NK-92 (cell line): ENCODE data around the gene TAPBP.
"Not testable (repeated sequence)": the region's sequence is repeated elsewhere in the genome, so short reads cannot be mapped to it uniquely, and the experiment has no call there.

Experiments used
- DNase-seq: peaks from one replicate; lab custom pipeline; 2025; ENCODE audit not compliant: unreplicated experiment; lab: John Stamatoyannopoulos, UW

TAPBP gene

DNA sequence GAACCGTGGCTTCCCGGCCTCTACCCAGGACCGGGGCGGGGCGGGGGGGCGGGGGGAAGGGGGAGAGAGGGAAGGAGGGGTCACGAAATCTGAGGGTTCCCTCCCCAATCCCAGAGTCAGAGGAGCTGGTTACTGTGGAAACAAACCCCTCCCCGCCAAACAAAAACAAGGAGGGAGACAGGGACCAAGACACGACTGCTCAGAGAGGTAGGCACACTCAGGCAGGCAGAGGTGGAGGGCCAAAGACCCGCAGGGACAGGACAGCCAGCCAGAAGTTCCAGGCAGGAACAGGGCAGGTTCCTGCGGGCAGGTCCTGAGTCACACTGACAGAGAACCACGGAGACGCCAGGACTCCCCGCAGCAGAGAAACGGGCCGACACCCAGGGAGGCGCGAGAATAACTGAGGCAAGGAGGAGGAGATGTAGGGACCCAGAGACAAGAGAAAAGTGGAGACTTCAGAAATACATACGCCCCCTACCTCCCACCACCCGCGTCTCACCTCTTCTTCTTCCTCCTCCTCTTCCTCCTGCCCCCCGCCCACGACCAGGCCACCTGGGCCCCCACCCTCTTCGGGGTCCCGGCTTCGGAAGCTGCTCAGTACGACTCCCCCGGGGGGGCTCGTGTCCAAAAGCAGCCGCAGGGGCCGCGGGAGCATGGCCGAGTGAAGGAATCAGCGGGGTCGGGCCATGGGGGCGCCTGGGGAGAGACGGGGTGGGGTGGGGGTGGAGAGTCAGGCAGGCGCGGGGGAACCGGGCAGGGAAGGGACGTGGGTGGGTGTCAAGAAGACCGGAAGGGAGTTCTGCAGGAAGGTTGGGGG lies 15.7 kb downstream of the TAPBP start:
- DNase-seq: no peak

- no peak for DNase-seq
These were observed 16.4 kb downstream of the TAPBP start for GRCh38 chr6:33297406-33297955.

DNA sequence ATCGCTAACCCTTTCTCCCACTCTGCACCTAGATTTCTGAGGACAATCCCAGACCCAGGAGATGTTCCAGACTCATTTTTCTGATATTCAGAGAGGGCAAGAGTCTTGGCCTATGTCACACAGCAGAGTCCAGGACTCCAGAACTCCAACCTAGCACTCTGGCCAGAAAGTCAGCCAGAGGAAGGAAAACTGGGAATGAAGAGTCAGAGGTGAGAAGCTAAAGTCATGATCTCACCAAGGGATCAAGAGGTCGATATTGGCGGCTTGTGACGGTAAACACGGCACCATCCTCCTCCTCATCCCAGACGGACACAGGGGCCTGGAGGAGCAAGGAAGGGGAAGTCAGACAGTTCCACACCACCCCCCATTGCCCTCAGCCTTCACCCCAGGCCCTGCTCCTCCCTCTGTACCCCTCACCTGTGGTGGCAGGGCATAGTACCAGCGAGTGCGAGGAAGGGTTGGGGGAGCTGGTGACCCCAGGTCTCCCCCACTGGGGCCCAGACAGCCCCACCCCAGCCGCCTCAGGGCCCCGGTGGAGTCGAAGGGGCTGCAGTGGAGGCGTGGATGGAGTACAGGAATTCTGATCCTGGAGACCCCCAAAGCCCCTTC lies 17.0 kb downstream of the TAPBP start:
- DNase-seq: no peak

DNA sequence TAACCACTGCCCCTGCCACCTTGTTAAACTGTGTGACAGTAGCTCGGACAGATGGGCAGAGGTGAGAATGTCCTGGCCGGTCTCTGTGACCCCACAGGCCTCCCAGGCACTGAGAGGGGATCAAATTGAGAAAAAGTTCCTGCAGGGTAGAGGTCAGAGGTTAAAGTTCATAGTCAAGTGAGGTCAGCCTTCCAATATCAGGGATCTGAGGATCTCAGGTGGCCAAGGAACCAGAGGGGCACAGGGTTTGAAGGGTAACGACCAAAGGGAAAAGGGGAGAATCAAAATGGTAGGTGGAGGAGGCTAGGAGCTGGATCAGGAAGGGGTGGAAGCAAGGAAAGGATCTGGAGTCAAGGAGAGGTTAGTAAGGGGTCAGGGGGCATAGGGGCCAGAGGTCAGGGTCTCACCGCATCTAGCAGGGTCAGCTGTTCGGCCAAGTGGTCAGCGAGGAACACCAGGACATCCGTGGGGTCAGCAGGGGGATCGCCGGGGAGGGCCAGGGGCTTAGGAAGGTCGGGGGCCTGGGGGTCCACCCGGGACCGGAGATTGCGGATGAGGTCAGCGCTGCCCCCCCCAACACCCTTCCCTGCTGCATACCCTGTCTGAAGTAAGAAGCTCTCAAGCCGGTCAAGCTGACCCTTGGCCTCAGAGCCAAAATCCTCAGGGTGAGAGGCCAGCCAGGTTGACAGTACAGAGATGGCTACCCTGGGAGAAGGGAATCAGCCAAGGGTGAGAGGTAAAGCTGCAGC lies 18.1 kb downstream of the TAPBP start:
- no peak for DNase-seq

DNA sequence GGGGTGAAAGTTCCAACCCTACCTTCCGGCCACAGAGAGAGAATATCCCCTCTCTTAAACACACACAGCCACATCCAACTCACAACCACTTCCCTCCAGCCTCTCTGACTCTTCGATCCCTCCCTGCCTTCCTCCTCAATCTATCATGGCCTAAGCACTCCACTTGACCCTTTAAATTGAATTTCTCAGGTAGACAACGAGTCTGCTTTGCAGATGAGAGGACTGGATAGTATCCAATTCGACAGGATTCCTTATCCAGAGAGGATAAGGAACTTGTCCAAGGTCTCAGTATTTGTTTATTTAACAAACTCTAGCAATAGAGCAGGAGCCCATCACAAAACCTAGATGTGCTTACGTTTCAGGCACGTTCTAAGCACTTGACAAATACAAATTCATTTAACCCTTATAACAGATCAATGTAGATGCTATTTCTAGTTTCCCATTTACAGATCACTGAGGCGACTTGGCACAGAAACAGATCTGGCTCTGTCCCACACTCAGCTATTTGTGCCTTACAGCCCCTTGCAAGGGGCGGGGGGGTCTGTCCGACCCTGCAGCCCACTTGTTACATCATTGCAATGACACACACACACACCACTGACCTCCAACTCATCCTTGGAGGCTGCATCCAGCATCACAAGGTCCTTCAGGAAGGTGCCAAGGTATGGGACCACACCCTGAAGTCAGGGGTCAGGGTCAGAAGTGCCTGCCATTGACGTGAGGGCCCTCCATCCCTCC lies 19.6 kb downstream of the TAPBP start:
- DNase-seq: no peak

- no peak for DNase-seq
These were observed 20.7 kb downstream of the TAPBP start for GRCh38 chr6:33292996-33293682.

DNA sequence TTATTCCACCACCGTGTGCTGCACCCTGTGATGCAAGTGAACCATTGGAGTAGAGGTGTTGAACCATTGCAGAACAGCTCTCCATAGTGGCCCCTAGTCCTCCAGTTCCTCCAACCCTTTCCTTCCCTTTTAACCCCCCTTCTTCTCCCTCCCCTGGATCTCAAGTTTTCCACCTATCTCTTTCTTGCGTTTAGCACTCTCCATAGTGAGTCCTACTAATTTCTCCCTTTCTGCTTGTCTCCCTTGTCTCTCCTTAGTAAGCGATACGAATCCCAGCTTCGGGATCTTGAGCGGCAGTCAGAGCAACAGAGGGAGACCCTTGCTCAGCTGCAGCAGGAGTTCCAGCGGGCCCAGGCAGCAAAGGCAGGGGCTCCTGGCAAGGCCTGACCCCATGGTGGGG lies 23.4 kb downstream of the TAPBP start:
- DNase-seq: no peak

- no peak for DNase-seq
These were observed 24.0 kb downstream of the TAPBP start for GRCh38 chr6:33289784-33290315.

GRCh38 chr6:33288921-33289783 lies 24.7 kb downstream of the TAPBP start, which contains the start of the genes PFDN6 and WDR46:
Gene PFDN6, plus strand, starts transcription at chr6:33289601. Its CDS starts 256 bp downstream, at chr6:33289857.
Gene WDR46, minus strand, starts transcription at chr6:33289239. Its CDS starts 69 bp downstream, at chr6:33289170.
- no peak for DNase-seq

DNA sequence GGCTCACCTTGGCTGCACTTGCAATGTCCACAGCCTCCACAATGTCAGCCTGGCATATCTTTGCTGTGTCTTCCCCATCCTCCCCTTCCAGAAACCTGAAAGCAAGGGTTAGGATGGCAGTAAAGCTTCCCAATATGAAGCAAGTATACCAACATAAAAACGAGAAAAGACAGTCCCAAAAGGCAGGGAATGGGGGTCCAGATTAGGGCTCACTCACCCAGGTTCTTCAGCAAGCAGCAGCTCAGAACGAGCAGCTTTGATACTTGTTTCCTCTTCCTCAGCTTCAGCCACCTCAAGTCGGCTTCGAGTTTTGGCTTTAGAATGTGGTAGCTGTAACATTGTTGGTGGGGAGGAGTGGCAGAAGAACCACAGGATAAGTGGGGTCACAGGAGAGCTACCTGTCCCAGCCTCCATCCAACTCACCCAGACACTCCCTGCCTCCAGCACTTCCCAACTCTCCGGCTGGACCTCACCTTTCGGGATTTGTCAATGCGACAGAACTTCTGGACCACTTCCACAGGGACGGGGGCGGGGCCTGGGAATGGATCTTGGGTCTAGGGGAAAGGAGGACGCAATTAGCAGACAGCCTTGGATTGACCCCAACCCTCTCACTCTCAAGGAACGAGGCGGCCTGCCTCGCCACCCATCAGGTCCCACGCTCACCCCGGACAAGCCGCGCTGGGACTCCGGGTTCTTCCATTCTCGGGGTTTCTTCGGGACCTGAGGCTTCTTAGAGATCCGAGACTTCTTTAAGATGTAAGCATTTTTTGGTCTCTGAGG lies 25.5 kb downstream of the TAPBP start:
- no peak for DNase-seq

DNA sequence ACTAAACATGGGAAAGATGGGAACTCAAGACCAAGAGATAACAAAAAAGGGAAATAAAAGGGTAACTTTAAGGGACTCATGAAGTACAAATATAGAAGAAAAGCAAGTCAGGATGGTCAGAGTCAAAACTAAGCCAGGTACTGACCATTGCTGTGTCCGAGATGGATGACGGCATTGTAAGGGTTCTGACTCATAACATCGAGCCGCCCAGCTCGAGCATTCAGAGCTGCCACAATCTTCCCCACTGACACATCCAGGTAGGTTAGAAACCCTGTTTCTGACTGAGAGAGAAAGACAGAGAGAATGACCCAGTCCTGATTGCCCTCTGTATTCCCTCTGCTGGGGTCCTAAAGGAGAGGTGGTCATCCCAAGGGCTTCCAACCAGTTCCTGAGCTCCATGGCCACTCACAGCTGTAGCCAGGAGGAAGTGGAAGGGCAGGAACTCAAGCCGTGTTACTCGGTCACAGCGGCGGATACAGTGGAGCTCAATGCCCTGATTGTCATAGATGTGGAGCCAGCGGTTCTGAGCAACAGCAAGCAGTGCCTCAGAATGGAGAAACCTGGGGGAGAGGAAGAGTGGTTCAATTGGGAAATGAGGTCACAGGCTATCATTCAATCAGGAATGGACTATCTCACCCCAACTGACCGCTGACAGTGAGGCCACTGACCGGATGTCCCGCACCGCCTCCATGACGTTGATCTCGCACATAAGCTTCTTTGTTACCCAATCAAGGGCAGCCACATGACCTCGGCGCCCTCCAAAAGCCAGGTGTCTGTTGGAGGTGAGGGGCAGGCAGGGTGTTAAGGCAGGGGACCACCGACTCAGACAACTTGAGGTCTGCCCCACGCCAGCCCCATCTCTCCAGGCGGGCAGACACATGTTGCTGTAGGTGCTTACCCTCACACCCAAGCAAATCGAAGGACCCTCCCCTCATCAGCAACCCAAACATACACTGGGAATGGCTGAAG lies 26.6 kb downstream of the TAPBP start:
- no peak for DNase-seq

- not testable (repeated sequence) for DNase-seq
These were observed 28.7 kb downstream of the TAPBP start for GRCh38 chr6:33285214-33285613.

DNA sequence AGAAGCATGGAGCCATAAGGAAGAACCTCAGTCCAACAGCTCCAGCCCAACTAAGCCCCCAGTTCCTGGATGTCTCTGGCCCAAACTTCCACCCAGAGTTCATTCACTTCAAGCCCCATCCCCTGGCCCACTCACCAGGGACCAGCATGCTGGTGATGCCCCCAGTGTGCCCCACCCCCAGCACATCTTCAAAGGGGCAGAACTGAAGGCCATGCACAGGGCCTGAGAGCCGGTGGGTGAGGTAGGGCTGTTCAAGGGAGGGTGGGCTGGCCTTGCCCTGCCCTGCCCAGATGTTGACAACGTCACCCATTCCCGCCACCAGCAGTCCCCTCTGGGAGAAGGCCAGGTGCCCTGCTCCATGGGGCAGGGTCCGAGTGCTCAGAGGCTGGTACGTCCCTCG lies 33.3 kb downstream of the TAPBP start:
- no peak for DNase-seq

DNA sequence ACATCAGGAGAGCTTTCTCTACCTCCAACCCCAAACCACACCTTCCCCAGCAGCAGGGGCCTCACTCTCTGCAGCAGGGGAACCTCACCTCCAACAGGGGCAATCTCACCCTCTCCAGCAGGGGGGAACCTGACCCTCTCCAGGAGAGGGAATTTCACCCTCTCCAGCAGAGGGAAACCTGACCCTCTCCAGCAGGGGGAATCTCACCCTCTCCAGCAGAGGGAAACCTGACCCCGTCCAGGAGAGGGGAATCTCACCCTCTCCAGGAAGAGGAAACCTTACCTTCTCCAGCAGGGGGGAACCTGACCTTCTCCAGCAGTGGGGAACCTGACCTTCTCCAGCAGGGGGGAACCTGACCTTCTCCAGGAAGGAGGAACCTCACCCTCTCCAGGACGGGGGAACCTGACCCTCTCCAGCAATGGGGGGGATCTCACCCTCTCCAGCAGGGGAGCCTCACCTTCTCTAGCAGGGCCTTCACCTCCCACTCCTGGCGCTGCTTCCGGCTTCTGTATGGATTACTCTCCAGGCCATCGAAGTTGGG lies 33.8 kb downstream of the TAPBP start:
- DNase-seq: no peak

GRCh38 chr6:33279257-33279695 lies 34.6 kb downstream of the TAPBP start:
- no peak for DNase-seq

DNA sequence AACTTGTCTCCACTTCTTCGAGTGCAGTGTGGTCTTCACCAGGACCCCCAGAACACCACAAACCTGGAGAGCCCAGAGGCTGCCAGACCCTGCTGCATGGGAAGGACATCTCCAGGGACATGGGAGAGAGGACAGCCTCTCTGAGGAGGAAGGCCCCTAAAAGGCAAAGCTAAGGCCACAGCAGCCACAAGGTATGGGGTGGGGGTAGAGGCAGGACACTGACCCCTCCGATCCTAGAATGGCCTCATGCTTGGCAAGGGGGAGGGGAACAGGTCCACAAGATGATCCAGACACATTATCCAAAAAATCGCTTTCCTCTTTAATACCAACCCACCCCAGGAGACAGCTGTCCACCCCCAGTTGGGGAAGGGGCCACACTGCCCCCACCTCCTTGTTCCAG lies 35.1 kb downstream of the TAPBP start:
- no peak for DNase-seq

DNA sequence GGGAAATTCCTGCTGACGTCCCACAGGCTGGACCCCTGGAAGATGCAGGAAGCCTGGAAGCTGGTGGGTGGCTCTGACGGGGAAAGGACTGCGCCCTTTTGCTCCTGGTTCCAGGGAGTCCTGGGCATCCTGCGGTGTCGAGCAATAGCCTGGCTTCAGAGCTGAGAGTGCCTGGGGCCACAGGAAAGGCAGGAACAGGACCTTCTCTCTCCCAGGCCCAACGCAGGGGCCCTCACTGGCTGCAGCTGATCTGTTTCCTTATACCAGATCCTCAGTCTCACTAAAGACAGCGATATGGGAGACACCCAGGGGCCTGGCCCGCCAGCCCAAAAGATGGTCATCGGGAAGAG lies 35.5 kb downstream of the TAPBP start:
- no peak for DNase-seq
